ENCODE data around the gene GABRA4. TPM values are rescaled to one million over a fixed set of nuclear protein-coding genes. Genes with fewer than 3 reads are reported as not detected.

GABRA4 gene
- polyA plus RNA-seq, 1 of the 3 experiments (the other 2 are of a cell fraction): not detected

DNA sequence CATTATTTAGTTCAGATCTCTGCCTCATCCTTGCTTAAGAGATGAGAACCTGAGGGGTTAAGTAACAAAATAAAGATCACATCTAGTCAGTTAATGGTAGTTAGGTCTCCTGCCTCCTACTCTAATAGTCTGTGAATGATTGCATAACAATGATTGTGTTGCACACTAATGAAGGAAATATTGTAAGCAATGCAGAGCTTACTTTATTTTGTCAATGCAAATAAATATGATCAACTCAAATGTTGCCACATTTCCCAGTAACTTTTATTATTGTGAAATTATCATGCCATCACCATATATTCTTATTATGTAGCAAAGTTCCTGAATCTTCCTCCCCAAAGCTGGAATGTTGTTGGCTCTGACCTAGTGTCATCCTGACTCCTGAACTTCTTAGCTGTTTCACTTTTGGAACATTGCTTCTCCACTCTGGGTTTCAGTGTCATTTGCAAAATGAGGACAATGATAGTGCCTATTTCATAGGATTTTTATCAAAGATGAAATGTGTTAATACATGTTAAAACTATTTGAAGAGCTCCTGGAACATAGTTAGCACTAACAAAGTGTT lies 17.0 kb upstream of the GABRA4 start:
- no peaks in the 10 kb centered on the region for H3F3A ChIP-seq (replicated peaks; ENCODE audit: insufficient read depth)
- peak overlapping the region; percentile 54 for H3K4me2 ChIP-seq
- no peaks in the 10 kb centered on the region for H3K9me2 ChIP-seq
- no peak overlapping the region for H3K27ac ChIP-seq (ENCODE audit: low read depth in 2 of 2, low read length in 1 of 2)
- no peaks in the 10 kb centered on the region for H4K20me1 ChIP-seq (ENCODE audit: insufficient read depth)
- ChIA-PET POLR2A (no interaction called here), CTCF (interaction anchor here (1.0 kb wide), 1 partner anchor 13 kb away, joined by 3 read pairs; no protein-coding TSS in a partner anchor)
- no peak for DNase-seq
- no peaks in the 10 kb centered on the region for H3K4me1 ChIP-seq (ENCODE audit: control insufficient read depth in 1 of 2, insufficient read depth in 2 of 2, low read depth in 1 of 2, low read length in 1 of 2)
- H2AFZ ChIP-seq (ENCODE audit: low read depth): no peak overlapping the region
- TF ChIP-seq RFX5 (IDR thresholded peaks at IDR 0.05; ENCODE audit: low read length) (no peak), REST (IDR thresholded peaks at IDR 0.05; ENCODE audit: low read depth, low read length) (no peak), TAF1 (IDR thresholded peaks at IDR 0.05; ENCODE audit: borderline replicate concordance, low read depth, low read length) (no peak), TEAD4 (IDR thresholded peaks at IDR 0.05; ENCODE audit: borderline replicate concordance, insufficient read depth) (no peak), MXI1 (IDR thresholded peaks at IDR 0.05; ENCODE audit: low read depth, low read length) (no peak), NFIC (IDR thresholded peaks at IDR 0.05; ENCODE audit: borderline replicate concordance) (no peak), CHD2 (IDR thresholded peaks at IDR 0.05; ENCODE audit: low read length, partially characterized antibody) (no peak), RAD21 (IDR thresholded peaks at IDR 0.05; ENCODE audit: low read length) (no peak), SIN3A (IDR thresholded peaks at IDR 0.05; ENCODE audit: borderline replicate concordance, low read depth, low read length) (no peak), RXRA (IDR thresholded peaks at IDR 0.05; ENCODE audit: borderline replicate concordance, low read depth) (no peak), FOSL2 (IDR thresholded peaks at IDR 0.05; ENCODE audit: borderline replicate concordance, low read depth) (no peak), JUND (IDR thresholded peaks at IDR 0.05) (no peak), ELF1 (IDR thresholded peaks at IDR 0.05) (no peak), EZH2phosphoT487 (IDR thresholded peaks at IDR 0.05; ENCODE audit: borderline replicate concordance, low read depth) (no peak)
- TF ChIP-seq, protein P1, sequence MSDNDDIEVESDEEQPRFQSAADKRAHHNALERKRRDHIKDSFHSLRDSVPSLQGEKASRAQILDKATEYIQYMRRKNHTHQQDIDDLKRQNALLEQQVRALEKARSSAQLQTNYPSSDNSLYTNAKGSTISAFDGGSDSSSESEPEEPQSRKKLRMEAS (IDR thresholded peaks at IDR 0.05; ENCODE audit: low read depth): no peak
- TF ChIP-seq, protein P2, sequence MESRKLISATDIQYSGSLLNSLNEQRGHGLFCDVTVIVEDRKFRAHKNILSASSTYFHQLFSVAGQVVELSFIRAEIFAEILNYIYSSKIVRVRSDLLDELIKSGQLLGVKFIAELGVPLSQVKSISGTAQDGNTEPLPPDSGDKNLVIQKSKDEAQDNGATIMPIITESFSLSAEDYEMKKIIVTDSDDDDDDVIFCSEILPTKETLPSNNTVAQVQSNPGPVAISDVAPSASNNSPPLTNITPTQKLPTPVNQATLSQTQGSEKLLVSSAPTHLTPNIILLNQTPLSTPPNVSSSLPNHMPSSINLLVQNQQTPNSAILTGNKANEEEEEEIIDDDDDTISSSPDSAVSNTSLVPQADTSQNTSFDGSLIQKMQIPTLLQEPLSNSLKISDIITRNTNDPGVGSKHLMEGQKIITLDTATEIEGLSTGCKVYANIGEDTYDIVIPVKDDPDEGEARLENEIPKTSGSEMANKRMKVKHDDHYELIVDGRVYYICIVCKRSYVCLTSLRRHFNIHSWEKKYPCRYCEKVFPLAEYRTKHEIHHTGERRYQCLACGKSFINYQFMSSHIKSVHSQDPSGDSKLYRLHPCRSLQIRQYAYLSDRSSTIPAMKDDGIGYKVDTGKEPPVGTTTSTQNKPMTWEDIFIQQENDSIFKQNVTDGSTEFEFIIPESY (IDR thresholded peaks at IDR 0.05; ENCODE audit: borderline replicate concordance, low read depth): no peak
- TF ChIP-seq, protein P3, sequence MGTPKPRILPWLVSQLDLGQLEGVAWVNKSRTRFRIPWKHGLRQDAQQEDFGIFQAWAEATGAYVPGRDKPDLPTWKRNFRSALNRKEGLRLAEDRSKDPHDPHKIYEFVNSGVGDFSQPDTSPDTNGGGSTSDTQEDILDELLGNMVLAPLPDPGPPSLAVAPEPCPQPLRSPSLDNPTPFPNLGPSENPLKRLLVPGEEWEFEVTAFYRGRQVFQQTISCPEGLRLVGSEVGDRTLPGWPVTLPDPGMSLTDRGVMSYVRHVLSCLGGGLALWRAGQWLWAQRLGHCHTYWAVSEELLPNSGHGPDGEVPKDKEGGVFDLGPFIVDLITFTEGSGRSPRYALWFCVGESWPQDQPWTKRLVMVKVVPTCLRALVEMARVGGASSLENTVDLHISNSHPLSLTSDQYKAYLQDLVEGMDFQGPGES (IDR thresholded peaks at IDR 0.05; ENCODE audit: low read depth, low read length): no peak
- TF ChIP-seq, protein P4, sequence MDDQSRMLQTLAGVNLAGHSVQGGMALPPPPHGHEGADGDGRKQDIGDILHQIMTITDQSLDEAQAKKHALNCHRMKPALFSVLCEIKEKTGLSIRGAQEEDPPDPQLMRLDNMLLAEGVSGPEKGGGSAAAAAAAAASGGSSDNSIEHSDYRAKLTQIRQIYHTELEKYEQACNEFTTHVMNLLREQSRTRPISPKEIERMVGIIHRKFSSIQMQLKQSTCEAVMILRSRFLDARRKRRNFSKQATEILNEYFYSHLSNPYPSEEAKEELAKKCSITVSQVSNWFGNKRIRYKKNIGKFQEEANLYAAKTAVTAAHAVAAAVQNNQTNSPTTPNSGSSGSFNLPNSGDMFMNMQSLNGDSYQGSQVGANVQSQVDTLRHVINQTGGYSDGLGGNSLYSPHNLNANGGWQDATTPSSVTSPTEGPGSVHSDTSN (IDR thresholded peaks at IDR 0.05): no peak
- H3K27me3 ChIP-seq (ENCODE audit: insufficient read depth): no peaks in the 10 kb centered on the region; the same call in 1 of the 2 replicates
- H3K36me3 ChIP-seq (replicated peaks in 1 of 2; ENCODE audit: control insufficient read depth in 1 of 2, insufficient read depth in 2 of 2, low read length in 1 of 2): no peaks in the 10 kb centered on the region
- no peaks in the 10 kb centered on the region for H3K9me3 ChIP-seq
- no peaks in the 10 kb centered on the region for H3K79me2 ChIP-seq (ENCODE audit: insufficient read depth)
- no peak overlapping the region for H3K9ac ChIP-seq
- H3K4me3 ChIP-seq (ENCODE audit: low read depth in 2 of 2, low read length in 1 of 2): 0 out of 4 replicates have a peak overlapping the region, but pooled peaks of 1 of the 2 experiments have one; percentile 17

All from SK-N-SH (cell line).